HEK293 (cell line): ENCODE results near the gene PASK.

Experiments
- CTCF ChIA-PET: fragments of 350-600 bp; formaldehyde crosslinking; extraction: SDS; loops from one replicate; lab custom pipeline; 2021; ENCODE audit warnings: antibody characterized with exemption; lab: Yijun Ruan, JAX
- POLR2A ChIA-PET: fragments of 300-600 bp; formaldehyde crosslinking; extraction: SDS; loops from one replicate; lab custom pipeline; 2020; ENCODE audit warnings: antibody characterized with exemption, inconsistent platforms; lab: Yijun Ruan, JAX
- H3K27ac ChIP-seq: fragments of 200-500 bp; sonication (Bioruptor generic); 2 replicates; pipeline ENCODE4 v1.5.1; 2014; ENCODE audit warnings: low read depth, low read length, control low read depth, inconsistent platforms; ENCODE audit errors: extremely low read depth
- H3K36me3 ChIP-seq, 2 experiments: fragments of 200-500 bp in 1 of 2; sonication (Bioruptor generic) in 1 of 2; 1 replicate in 1 of 2; 2 replicates in 1 of 2; pipeline ENCODE4 v1.5.1; 2014 to 2017; ENCODE audit warnings: inconsistent platforms in 2 of 2, low read length in 2 of 2; ENCODE audit not compliant: control insufficient read depth in 2 of 2, insufficient read depth in 1 of 2
- H3K4me1 ChIP-seq: fragments of 200-500 bp; sonication (Bioruptor generic); 2 replicates; pipeline ENCODE4 v1.5.1; 2014; ENCODE audit warnings: mild to moderate bottlenecking, low read length, inconsistent platforms; ENCODE audit not compliant: control insufficient read depth, insufficient read depth
- H3K4me3 ChIP-seq: 2 replicates; pipeline ENCODE4 v1.5.1; 2011; ENCODE audit warnings: low read depth, mild to moderate bottlenecking, control low read depth, low read length, moderate library complexity
- H3K9me3 ChIP-seq: fragments of 200-500 bp; sonication (Bioruptor generic); 2 replicates; pipeline ENCODE4 v1.5.1; 2014; ENCODE audit warnings: low read depth, low read length, inconsistent platforms; ENCODE audit not compliant: control insufficient read depth, insufficient read depth
- BCL11B ChIP-seq: fragments of 450-650 bp; formaldehyde crosslinking; IDR thresholded peaks from 2 replicates; pipeline ENCODE4 v1.5.1; 2016; ENCODE audit warnings: low read depth, missing biosample characterization, missing genetic modification characterization
- GLI4 ChIP-seq: fragments of 450-650 bp; formaldehyde crosslinking; IDR thresholded peaks from 2 replicates; pipeline ENCODE4 v1.5.1; 2016; ENCODE audit warnings: missing biosample characterization, missing genetic modification characterization
- HOXD13 ChIP-seq: sonication (generic); formaldehyde crosslinking; IDR thresholded peaks from 2 replicates; pipeline ENCODE4 v1.8.0; 2022; ENCODE audit warnings: missing genetic modification reagents, borderline replicate concordance
- ZFHX2 ChIP-seq: fragments of 450-650 bp; formaldehyde crosslinking; conservative IDR thresholded peaks from 2 replicates; pipeline ENCODE4 v1.5.1; 2016; ENCODE audit warnings: missing biosample characterization, missing genetic modification characterization
- ZNF114 ChIP-seq: fragments of 450-650 bp; formaldehyde crosslinking; IDR thresholded peaks from 2 replicates; pipeline ENCODE4 v1.5.0; 2017; ENCODE audit warnings: missing biosample characterization, missing genetic modification characterization
- ZNF2 ChIP-seq: fragments of 450-650 bp; formaldehyde crosslinking; IDR thresholded peaks from 2 replicates; pipeline ENCODE4 v1.5.1; 2016; ENCODE audit warnings: missing biosample characterization, missing genetic modification characterization
- ZNF211 ChIP-seq: fragments of 450-650 bp; formaldehyde crosslinking; IDR thresholded peaks from 2 replicates; pipeline ENCODE4 v1.5.1; 2016; ENCODE audit warnings: low read depth, missing biosample characterization, missing genetic modification characterization
- ZNF223 ChIP-seq: fragments of 450-650 bp; formaldehyde crosslinking; IDR thresholded peaks from 2 replicates; pipeline ENCODE4 v1.5.1; 2016; ENCODE audit warnings: missing biosample characterization, missing genetic modification characterization
- ZNF292 ChIP-seq: fragments of 450-650 bp; formaldehyde crosslinking; IDR thresholded peaks from 2 replicates; pipeline ENCODE4 v1.5.1; 2016; ENCODE audit warnings: low read depth, missing biosample characterization, missing genetic modification characterization, borderline replicate concordance
- ZNF302 ChIP-seq: fragments of 450-650 bp; formaldehyde crosslinking; IDR thresholded peaks from 2 replicates; pipeline ENCODE4 v1.5.1; 2016; ENCODE audit warnings: missing biosample characterization, missing genetic modification characterization, low read depth
- ZNF324 ChIP-seq: fragments of 450-650 bp; formaldehyde crosslinking; IDR thresholded peaks from 2 replicates; pipeline ENCODE4 v1.5.1; 2016; ENCODE audit warnings: missing biosample characterization, missing genetic modification characterization
- ZNF404 ChIP-seq: fragments of 450-650 bp; formaldehyde crosslinking; IDR thresholded peaks from 2 replicates; pipeline ENCODE4 v1.5.1; 2017; ENCODE audit warnings: missing biosample characterization, missing genetic modification characterization
- ZNF423 ChIP-seq: fragments of 450-650 bp; formaldehyde crosslinking; IDR thresholded peaks from 2 replicates; pipeline ENCODE4 v1.5.1; 2016; ENCODE audit warnings: missing biosample characterization, missing genetic modification characterization
- ZNF549 ChIP-seq: fragments of 450-650 bp; IDR thresholded peaks from 2 replicates; pipeline ENCODE4 v1.5.1; 2018; ENCODE audit warnings: missing biosample characterization, missing genetic modification characterization, mild to moderate bottlenecking, inconsistent platforms, moderate library complexity
- ZNF555 ChIP-seq: fragments of 450-650 bp; formaldehyde crosslinking; conservative IDR thresholded peaks from 2 replicates; pipeline ENCODE4 v1.5.1; 2017; ENCODE audit warnings: missing biosample characterization, mild to moderate bottlenecking, missing genetic modification characterization, inconsistent platforms
- ZNF560 ChIP-seq: fragments of 450-650 bp; formaldehyde crosslinking; IDR thresholded peaks from 2 replicates; pipeline ENCODE4 v1.5.1; 2017; ENCODE audit warnings: missing biosample characterization, missing genetic modification characterization, borderline replicate concordance
- ZSCAN30 ChIP-seq: fragments of 450-650 bp; IDR thresholded peaks from 2 replicates; pipeline ENCODE4 v1.5.1; 2018; ENCODE audit warnings: missing biosample characterization, mild to moderate bottlenecking, missing genetic modification characterization, moderate library complexity
- TF ChIP-seq, protein P1 (sequence below): fragments of 450-650 bp; formaldehyde crosslinking; IDR thresholded peaks from 2 replicates; pipeline ENCODE4 v1.5.0; 2017; ENCODE audit warnings: missing biosample characterization, missing genetic modification characterization, borderline replicate concordance
- TF ChIP-seq, protein P2 (sequence below): fragments of 450-650 bp; formaldehyde crosslinking; IDR thresholded peaks from 2 replicates; pipeline ENCODE4 v1.5.1; 2016; ENCODE audit warnings: missing biosample characterization, missing genetic modification characterization

PASK gene

DNA sequence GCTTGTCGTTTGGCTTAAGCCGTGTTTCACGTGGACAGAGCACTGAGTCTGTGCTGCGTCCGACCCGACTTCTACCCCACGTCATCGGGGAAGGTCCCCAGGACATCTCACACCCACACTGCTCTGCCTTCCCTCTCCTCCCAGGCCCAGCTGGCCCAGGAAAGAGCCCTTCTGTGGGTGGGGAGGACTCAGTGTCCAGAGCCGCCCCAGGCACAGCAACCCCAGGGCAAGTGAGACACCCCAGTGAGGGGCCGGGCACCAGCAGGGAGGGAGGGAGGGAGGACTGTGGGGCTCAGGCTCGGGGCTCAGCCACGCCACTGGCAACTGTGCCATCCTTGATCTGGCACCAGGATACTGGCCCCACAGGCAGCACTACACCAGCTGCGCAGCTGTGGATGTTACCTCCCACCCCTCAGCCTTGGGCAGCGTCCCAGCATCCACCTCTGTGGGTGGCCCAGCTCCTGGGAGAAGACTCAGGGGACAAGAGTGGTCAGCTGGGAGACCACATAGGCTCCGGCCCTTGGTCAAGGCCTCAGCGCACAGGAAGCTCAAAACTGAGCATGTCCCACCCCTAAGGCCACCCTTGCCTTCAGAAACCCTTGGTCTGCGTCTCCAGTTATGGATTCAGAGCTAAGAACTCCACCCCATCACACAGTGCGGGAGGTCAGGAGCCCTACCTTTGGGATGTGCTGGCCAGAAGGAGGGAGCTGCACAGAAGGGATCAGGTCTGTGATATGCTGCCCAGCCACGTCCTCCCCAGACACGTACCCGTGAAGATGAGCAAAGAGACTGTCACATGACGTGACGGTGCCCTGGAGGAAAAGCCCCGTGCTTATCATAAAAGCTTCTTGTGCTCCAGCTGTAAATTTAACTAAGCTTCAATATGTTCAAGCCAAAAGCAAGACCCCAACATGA lies 11.7 kb downstream of the PASK start:
- no peaks in the 10 kb centered on the region for H3K4me1 ChIP-seq
- H3K36me3 ChIP-seq: peaks cover 0 to 90% of the 10 kb centered on the region in 2 experiments; a peak in 2 of 3 replicates
- H3K4me3 ChIP-seq: no peak overlapping the region
- H3K9me3 ChIP-seq: no peaks in the 10 kb centered on the region
- ChIA-PET POLR2A (interaction anchor here (0.7 to 1.2 kb wide), 2 partner anchors 12 to 13 kb away, joined by 3 to 4 read pairs; partner anchors contain the start of genes PASK and PPP1R7), CTCF (interaction anchor here (0.6 kb wide), 1 partner anchor 38 kb away, joined by 5 read pairs; no protein-coding TSS in a partner anchor)
- no peak overlapping the region for H3K27ac ChIP-seq
- no peak for TF ChIP-seq ZNF560 (tag by site-specific recombination)
- no peak for TF ChIP-seq ZNF549 (tag by site-specific recombination)
- TF ChIP-seq BCL11B (tag by site-specific recombination): no peak
- TF ChIP-seq ZNF423 (tag by site-specific recombination): no peak
- TF ChIP-seq GLI4 (tag by site-specific recombination): no peak
- TF ChIP-seq, protein P1, sequence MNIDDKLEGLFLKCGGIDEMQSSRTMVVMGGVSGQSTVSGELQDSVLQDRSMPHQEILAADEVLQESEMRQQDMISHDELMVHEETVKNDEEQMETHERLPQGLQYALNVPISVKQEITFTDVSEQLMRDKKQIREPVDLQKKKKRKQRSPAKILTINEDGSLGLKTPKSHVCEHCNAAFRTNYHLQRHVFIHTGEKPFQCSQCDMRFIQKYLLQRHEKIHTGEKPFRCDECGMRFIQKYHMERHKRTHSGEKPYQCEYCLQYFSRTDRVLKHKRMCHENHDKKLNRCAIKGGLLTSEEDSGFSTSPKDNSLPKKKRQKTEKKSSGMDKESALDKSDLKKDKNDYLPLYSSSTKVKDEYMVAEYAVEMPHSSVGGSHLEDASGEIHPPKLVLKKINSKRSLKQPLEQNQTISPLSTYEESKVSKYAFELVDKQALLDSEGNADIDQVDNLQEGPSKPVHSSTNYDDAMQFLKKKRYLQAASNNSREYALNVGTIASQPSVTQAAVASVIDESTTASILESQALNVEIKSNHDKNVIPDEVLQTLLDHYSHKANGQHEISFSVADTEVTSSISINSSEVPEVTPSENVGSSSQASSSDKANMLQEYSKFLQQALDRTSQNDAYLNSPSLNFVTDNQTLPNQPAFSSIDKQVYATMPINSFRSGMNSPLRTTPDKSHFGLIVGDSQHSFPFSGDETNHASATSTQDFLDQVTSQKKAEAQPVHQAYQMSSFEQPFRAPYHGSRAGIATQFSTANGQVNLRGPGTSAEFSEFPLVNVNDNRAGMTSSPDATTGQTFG (tag by site-specific recombination): no peak
- TF ChIP-seq, protein P2, sequence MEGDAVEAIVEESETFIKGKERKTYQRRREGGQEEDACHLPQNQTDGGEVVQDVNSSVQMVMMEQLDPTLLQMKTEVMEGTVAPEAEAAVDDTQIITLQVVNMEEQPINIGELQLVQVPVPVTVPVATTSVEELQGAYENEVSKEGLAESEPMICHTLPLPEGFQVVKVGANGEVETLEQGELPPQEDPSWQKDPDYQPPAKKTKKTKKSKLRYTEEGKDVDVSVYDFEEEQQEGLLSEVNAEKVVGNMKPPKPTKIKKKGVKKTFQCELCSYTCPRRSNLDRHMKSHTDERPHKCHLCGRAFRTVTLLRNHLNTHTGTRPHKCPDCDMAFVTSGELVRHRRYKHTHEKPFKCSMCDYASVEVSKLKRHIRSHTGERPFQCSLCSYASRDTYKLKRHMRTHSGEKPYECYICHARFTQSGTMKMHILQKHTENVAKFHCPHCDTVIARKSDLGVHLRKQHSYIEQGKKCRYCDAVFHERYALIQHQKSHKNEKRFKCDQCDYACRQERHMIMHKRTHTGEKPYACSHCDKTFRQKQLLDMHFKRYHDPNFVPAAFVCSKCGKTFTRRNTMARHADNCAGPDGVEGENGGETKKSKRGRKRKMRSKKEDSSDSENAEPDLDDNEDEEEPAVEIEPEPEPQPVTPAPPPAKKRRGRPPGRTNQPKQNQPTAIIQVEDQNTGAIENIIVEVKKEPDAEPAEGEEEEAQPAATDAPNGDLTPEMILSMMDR (tag by site-specific recombination): no peak
- TF ChIP-seq ZNF2 (tag by site-specific recombination): no peak
- no peak for TF ChIP-seq ZNF555
- TF ChIP-seq ZNF324 (tag by site-specific recombination): no peak
- no peak for TF ChIP-seq ZNF211 (tag by site-specific recombination)
- no peak for TF ChIP-seq ZNF302 (tag by site-specific recombination)
- TF ChIP-seq ZNF404: no peak
- TF ChIP-seq ZNF292 (tag by site-specific recombination): no peak
- TF ChIP-seq ZSCAN30 (tag by site-specific recombination): no peak

DNA sequence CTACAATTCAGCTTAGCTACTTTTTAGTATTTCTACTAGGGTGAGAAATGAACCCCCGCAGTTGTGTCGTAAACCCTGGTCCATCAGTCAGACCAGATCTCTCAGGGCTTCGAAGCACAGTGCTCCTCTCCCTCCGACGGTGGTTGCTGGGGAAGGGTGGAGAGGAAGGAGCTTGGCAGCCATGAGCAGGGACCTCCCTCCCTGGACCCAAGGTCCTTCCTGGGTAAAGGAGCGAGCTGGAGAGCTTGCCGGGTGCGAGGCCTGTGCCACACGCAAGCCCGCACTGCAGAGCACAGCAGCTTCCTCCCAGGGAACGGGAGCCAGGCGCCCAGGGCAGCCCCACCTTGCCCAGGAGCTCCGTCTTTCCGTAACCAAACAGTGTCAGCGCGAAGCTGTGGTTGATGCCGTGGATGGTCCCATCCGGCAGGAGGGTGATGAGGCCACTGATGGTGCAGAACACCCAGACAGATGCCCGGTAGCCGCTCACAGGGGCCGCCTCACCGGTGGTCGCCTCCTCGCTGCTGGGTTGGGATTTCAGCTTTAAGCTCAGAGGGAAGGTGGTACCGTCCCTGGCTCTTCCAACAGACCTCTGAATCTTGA lies 12.5 kb downstream of the PASK start:
- CTCF ChIA-PET: interaction anchor here (0.6 kb wide), 1 partner anchor 38 kb away, joined by 5 read pairs; no protein-coding TSS in a partner anchor
- Histone ChIP-seq H3K36me3 (peaks cover 0 to 85% of the 10 kb centered on the region in 2 experiments; a peak in 2 of 3 replicates), H3K4me3 (no peak overlapping the region), H3K9me3 (no peaks in the 10 kb centered on the region), H3K4me1 (no peaks in the 10 kb centered on the region), H3K27ac (no peak overlapping the region)
- POLR2A ChIA-PET: interaction anchor here (1.2 kb wide), 1 partner anchor 14 kb away, joined by 4 read pairs; the partner anchor contains the start of gene PPP1R7
- TF ChIP-seq ZNF211 (tag by site-specific recombination) (no peak), ZNF114 (tag by site-specific recombination) (no peak), ZFHX2 (tag by site-specific recombination) (no peak), HOXD13 (CRISPR knock-in tag) (no peak), ZNF223 (tag by site-specific recombination) (no peak)
- TF ChIP-seq, all 188 proteins: peak for 0
